ENCODE measurements around the gene STMN3. TPM values are rescaled to one million over a fixed set of nuclear protein-coding genes. Genes with fewer than 3 reads are reported as not detected.

The STMN3 gene
- total and polyA plus RNA-seq, 11 donors = 2.9 to 15.6 (median 5.2) TPM

- Histone ChIP-seq H3K27me3 (no peaks in the 10 kb centered on the region), H3K27ac (peak overlapping the region; percentile 22 to 99 (median 88)), H3K36me3 (peaks cover 0 to 8% (median 0%) of the 10 kb centered on the region in 9 donors), H3K9me3 (no peaks in the 10 kb centered on the region), H3K4me1 (peaks cover 19 to 78% (median 53%) of the 10 kb centered on the region in 12 donors), H3K4me3 (no peak overlapping the region)
- no peak for TF ChIP-seq POLR2A (IDR thresholded peaks at IDR 0.05)
- no peak for TF ChIP-seq CTCF (IDR thresholded peaks at IDR 0.05)
- intact Hi-C loops (cut with DNase I) = loop anchor here in 1 of 10 donors (2.0 kb wide), 1 partner anchor 59 kb away; the partner anchor contains the start of gene GMEB2
- 87 to 96% (median 93%) methylated on average over 10 to 21 of the region's 21 CpGs for WGBS, 4 donors
- DNase-seq (peak in 1 of 5 donors; percentile 25), ATAC-seq (no peak)
Observed at GRCh38 chr20:63685269-63686026, 32.2 kb upstream of the STMN3 start.

DNA sequence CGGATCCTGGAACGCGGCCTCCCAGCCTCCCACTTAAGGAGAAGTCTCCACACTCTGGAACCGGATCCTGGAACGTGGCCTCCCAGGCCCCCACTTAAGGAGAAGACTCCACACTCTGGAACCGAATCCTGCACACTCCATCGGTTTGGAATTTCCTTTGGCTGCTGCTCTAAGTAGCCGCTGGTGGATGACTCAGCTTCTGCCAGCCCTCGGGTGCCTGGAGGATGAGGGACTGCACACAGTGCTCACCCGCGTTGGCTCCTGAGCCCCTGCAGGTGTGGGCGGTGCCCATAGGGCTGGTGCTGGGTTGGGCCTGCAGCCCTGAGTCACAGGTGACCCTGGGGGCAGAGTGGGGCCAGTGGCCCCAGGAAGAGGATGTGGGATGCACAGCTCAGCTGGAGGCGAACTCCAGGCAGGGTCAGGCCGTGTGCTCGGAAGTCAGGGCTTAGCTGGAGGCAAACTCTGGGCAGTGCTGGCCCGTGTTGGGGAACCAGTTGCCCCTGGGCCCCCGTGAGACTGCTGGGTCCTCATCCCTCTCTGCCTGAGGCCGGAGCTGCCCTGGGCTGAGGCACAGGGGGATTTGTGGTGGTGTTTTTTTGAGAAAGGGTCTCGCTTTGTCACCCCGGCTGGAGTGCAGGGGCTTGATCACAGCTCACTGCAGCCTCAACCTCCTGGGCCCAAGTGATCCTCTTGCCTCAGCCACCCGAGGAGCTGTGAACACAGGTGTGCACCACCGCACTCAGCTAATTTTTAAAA is 29.3 kb upstream of the STMN3 start:
- ATAC-seq (peak; percentile 43 to 69 (median 66)), DNase-seq (peak; percentile 70 to 88 (median 79))
- intact Hi-C loops (cut with DNase I) = no loop called here
- peak overlapping the region; percentile 63 to 90 (median 82) for H3K27ac ChIP-seq
- H3K27me3 ChIP-seq = no peaks in the 10 kb centered on the region
- H3K36me3 ChIP-seq = peaks cover 0 to 24% (median 6%) of the 10 kb centered on the region in 9 donors
- no peaks in the 10 kb centered on the region for H3K9me3 ChIP-seq
- WGBS, 4 donors = 46 to 68% (median 55%) methylated on average over 19 to 22 of the region's 22 CpGs
- TF ChIP-seq POLR2A (IDR thresholded peaks at IDR 0.05) = peak in 1 of 2 donors; percentile 16
- TF ChIP-seq CTCF (IDR thresholded peaks at IDR 0.05) = no peak
- peaks cover 7 to 63% (median 38%) of the 10 kb centered on the region in 12 donors for H3K4me1 ChIP-seq
- no peak overlapping the region for H3K4me3 ChIP-seq

GRCh38 chr20:63681609-63682142 is 28.5 kb upstream of the STMN3 start:
- DNase-seq (no peak), ATAC-seq (no peak)
- Histone ChIP-seq H3K4me3 (no peak overlapping the region), H3K27me3 (no peaks in the 10 kb centered on the region), H3K36me3 (peaks cover 0 to 30% (median 9%) of the 10 kb centered on the region in 9 donors), H3K9me3 (no peaks in the 10 kb centered on the region), H3K4me1 (peaks cover 0 to 54% (median 30%) of the 10 kb centered on the region in 12 donors), H3K27ac (peak overlapping the region; percentile 63 to 90 (median 82))
- no peak for TF ChIP-seq CTCF (IDR thresholded peaks at IDR 0.05)
- no peak for TF ChIP-seq POLR2A (IDR thresholded peaks at IDR 0.05)
- intact Hi-C loops (cut with DNase I) = no loop called here
- 96 to 97% (median 96%) methylated on average over 6 to 13 of the region's 13 CpGs for WGBS, 4 donors
